Fibroblast of the aortic adventitia (primary cell): ENCODE measurements around the gene NANOS1. TPM values are rescaled to one million over a fixed set of nuclear protein-coding genes. Genes with fewer than 3 reads are reported as not detected.

ENCODE experiments used
- DNase-seq: peaks from one replicate; pipeline ENCODE4 v3.0.0-alpha.2; 2010; ENCODE audit warnings: low read depth
- H3K4me3 ChIP-seq: 2 replicates; pipeline ENCODE4 v1.5.1; 2011; ENCODE audit warnings: low read depth, mild to moderate bottlenecking, control low read depth, low read length, moderate library complexity
- CTCF ChIP-seq: IDR thresholded peaks from 2 replicates; pipeline ENCODE4 v1.5.1; 2011; ENCODE audit warnings: mild to moderate bottlenecking, low read length, control low read depth, inconsistent platforms; ENCODE audit not compliant: insufficient read depth
- total RNA-seq: library from RNA; depleted of rRNA; stranded (reverse); fragments of >200 nt; gene quantifications from 2 replicates; pipeline ENCODE4 v1.2.3, GENCODE V29; 2012; ENCODE audit warnings: low replicate concordance

The NANOS1 gene
- total RNA-seq, 1 donor: 2.1 TPM

DNA sequence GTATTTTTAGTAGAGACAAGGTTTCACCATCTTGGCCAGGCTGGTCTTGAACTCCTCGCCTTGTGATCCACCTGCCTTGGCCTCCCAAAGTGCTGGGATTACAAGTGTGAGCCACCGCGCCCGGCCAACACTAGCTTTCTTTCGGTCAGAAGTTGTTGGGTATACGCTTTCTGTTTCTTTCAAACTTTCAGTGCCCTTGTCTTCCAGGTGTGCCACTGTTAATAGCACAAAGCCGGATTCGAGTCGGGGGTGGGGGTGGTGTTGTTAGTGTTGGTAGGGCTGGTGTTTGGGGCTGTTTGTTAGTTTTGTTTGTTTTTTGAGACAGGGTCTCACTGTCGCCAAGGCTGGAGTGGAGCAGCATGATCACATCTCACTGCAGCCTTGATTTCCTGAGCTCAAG, 33.8 kb upstream of the NANOS1 start:
- DNase-seq: no peak
- no peak for TF ChIP-seq CTCF
- H3K4me3 ChIP-seq: no peak overlapping the region

- no peak overlapping the region for H3K4me3 ChIP-seq
- TF ChIP-seq CTCF: no peak
- no peak for DNase-seq
Observed at GRCh38 chr10:118997379-118997778, 32.1 kb upstream of the NANOS1 start.

DNA sequence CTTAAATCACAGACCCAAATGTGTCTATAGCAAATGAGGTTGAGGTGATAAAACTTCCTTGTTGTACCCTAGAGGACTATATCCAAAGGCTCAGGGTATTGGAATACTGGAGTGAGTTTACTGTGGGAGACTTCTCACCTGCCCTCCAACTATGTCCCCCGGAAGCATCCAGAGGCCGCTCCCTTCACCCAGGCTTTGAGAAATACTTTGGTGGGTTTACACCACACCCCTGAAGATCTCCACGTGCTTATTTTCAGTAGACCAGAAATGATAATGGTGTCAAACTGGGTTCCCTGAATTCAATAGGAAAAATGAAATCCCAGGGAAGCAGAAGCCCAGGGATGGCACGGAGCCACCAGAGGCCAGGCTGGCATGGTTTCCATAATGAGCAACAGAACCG, 31.3 kb upstream of the NANOS1 start:
- DNase-seq: no peak
- H3K4me3 ChIP-seq: no peak overlapping the region
- no peak for TF ChIP-seq CTCF

- DNase-seq: no peak
- TF ChIP-seq CTCF: no peak
- H3K4me3 ChIP-seq: no peak overlapping the region
Observed at GRCh38 chr10:119001717-119002500, 27.6 kb upstream of the NANOS1 start.

DNA sequence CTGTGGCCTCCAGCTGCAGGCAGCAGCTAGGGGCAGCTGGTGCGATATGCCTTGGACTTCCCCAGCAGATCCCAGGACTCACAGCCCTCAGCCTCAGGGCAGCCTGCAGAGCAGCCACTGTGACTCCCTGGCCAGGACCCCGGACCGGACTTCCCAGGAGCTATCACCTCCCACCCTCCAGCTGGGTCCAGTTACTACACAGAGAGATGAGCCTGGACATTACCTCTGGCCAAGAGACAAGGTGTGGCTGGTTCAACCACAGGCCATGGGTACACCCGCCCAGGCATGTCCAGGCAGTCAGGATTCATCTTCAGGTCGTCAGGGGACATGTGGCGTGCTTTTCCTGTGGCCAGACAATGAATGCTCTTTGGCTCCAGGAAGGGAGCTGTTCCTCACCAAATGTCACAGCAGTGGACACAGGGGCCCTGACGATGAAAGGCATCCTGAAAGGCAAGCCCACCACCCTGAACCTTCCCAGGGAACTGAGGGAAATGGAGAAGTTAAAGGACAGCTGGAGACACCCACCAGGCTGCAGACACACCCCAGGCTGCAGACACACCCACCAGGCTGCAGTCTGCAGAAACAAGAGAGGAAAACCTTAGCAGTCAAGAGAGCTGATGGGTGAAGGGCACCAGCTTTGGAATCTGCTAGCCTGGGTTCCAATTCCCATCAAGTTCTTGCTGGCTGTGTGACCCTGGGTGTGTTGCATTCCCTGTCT, 25.8 kb upstream of the NANOS1 start:
- no peak for DNase-seq
- TF ChIP-seq CTCF: no peak
- H3K4me3 ChIP-seq: no peak overlapping the region

DNA sequence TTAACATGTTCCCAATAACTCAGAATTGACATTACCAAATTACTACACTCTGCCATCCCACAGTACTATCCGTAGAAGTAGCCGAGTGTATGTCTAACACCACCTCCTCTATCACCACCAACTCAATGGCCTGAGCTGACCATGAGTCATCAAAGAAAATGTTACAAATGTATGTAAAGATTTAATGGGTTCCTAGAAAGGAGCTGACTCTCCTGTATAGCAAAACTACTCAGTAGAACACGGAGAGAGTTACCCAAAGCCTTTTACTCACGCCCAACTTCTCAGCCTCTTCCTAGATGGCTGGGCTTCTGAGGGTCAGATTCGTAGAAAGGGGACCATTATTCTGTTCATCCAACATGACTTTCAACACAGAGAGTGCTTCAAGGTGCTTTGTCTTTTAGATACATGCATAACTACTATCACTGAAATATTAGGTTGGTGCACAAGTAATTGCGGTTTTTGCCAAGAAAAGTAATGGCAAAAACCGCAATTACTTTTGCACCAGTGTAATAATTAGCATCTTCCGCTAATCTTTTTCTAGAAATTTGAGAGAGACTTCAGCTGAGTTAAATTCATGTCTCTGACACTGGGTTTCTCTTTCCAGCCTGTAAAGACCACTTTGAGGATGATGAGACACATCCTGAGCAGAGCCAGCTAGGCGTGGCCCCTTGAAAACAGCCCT, 24.0 kb upstream of the NANOS1 start:
- DNase-seq: no peak
- TF ChIP-seq CTCF: no peak
- no peak overlapping the region for H3K4me3 ChIP-seq
